SIG-M5 treated with dmso at 0.1 percent for 504 hours (cell line): Measurements from ENCODE around the gene TNFRSF4.
"Not testable (repeated sequence)": the region's sequence is repeated elsewhere in the genome, so short reads cannot be mapped to it uniquely, and the experiment has no call there.

ENCODE experiments used
- DNase-seq: peaks from one replicate; lab custom pipeline; 2025; ENCODE audit not compliant: unreplicated experiment; lab: John Stamatoyannopoulos, UW

The TNFRSF4 gene

DNA sequence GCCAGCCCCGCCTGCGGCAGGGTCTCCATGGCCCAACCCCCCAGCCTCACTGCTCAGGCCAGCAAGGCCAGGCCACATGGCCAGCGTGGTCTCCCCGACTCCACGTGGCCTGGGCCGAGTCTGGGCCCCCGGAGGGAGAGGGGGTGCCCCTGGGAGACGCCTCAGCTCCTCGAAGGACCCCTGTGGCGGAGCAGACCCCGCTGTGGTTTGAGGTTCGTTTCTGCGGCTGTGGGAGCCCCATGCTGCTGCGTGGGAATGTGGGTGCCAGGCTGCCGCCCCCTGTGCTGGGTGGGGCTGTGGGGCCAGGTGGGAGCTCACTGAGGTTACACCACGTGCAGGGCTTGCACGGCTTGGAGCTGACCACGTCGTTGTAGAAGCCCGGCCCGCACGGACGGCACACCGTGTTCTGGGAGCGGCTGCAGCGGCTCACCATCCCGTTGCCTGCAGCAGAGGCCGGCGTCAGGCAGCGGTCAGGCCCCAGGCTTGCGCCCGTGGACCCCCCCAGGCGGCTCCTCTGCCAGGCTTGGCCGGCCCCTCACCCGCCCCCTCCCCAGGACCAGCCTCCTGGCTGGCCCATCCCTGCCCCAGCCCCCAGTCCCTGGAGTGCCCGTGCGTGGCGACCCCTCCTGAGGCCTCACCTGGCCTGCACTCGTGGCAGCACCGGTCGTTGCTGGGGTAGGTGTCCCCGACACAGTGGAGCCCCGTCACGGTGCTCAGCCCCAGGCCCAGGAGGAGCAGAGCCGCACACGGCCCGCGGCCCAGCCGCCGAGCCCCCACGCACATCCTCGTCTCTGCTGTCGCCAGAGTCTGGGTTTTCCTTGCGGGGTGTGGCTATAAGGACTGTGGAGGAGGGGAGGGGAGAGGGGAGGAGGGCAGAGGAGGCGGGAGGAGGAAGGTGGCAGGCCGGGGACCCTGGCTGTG lies at the start of gene TNFRSF4:
Gene TNFRSF4, minus strand, starts transcription at position 809 of the 921 bp plus-strand sequence. Its CDS starts 26 bp downstream, at position 783.
- DNase-seq = no peak

DNA sequence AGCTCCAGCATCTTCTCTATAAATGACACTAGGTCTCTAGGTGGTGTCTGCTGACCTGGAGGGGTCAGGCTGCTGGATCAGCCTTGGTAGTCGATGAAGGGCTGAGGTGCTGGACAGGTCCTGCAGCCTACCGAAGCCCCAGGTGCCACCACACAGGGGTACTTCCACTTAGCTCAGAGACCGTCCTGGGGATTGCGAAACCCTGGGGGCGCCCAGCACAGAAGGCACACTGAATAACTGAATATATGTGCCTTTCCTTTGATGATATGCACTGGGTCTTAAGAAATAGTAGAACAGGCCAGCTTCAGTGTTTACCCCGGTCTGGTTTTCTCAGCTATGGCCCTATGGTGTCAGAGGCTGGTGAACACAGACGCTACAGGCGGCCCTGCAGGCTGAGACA lies 48.8 kb upstream of the TNFRSF4 start:
- no peak for DNase-seq

DNA sequence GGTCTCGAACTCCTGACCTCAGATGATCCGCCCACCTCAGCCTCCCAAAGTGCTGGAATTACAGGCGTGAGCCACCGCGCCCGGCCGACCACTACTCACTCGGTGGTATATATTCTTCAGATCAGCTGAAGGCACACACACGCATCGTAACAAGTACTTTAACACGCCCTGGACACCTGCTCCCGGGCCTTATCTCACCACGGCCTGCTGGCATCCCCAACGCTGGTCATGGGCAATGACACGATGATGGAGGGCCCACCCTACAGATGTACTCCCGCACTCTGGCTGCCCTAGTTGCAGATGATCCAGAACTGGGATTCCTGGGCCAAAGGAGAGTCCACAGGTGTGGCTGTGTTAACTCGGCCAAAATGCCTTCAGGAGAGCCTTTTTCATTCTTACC lies 48.1 kb upstream of the TNFRSF4 start:
- DNase-seq = no peak

DNA sequence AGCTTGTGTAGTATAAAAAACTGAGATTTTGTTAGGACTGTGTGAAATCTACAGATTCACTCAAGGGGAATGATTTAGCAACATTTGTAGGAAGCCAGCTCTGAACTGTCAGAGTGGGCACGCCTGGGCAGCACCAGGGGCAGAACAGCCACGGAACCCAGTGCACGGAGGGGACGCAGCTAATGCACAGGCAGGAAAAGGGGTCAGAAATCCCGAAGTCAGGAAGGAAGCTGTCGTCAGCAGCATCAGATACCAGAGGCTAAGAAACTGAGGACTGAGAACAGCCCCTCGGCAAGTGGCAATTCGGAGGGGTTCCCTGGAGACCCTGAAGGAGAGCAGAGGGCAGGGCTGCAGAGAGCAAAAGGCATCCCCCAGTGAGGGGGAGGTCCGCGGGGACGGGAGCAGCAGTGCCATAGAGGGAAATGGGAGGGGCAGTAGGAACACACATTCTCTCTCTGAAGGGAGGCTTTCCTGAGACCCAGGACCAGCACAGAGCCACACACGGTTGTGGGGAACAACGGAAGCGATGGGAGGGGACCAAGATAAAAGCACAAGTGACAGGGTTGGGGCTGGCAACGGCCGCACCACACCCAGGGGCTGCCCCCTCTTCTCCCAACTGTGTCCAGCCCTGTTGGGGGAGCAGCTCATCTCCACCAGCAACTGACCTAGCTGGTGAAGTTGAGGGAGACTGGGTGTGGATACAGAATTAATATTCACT lies 47.0 kb upstream of the TNFRSF4 start:
- DNase-seq = no peak

DNA sequence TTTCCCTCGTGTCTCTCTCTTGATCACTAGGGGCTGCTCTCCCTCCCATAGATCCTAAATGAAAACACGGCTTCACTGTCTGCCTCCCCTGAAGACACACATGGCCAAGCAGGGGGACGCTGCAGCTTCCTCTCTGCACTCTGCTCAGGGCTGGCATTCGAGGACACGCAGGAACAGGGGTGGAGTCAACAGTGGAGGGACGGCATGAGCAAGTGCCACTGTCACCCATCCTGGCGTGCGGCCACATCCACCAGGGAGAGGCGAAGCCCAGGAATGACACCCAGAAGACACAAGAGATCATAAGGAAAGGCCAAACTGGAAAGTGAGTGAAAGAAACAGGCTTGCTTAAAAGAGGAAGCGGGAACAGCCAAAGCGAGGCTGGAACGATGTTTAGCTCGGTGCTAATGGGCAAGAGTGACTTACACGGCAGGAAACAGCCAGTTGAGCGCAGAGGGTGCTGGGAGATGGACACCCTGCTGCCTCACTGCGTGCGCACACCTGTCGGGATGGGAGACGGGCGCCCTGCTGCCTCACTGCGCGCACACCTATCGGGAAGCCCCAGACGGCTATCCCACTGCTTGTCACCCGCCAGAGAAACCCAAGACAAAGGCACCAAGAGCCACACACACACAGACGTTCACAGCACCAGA lies 46.1 kb upstream of the TNFRSF4 start:
- peak; percentile 30 for DNase-seq

DNA sequence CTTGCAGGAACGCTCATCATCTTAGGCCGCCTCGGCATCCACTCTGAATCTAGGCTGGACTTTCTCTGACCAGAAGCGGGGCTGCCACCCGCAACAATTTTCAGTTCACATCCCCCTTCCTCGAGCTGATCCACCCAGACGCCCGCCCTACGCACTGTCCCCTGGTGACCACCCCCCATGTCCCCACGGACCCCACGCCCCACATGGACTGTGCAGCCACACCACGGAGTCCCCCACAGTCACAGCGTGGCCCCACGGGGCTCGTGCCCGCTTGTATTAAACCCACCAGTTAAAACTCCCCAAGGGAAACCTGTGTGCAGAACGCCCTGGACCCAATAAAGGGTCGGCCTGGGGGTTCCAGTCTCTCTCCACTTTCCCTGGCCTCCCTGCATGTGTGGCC lies 45.6 kb upstream of the TNFRSF4 start:
- no peak for DNase-seq

DNA sequence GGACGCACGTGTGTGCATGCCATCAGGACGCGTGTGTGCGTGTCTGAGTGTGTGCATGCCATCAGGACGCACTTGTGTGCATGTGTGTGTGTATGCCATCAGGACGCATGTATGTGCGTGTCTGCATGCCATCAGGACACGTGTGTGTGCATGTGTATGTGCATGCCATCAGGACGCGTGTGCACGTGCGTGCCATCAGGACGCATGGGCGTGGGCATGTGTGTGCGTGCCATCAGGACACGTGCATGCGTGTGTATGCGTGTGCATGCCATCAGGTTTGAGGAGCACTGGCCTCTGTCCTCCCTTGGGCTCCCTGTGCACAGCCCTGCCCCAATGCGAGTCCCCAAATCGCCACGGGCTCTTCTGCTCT lies 45.2 kb upstream of the TNFRSF4 start:
- no peak for DNase-seq

DNA sequence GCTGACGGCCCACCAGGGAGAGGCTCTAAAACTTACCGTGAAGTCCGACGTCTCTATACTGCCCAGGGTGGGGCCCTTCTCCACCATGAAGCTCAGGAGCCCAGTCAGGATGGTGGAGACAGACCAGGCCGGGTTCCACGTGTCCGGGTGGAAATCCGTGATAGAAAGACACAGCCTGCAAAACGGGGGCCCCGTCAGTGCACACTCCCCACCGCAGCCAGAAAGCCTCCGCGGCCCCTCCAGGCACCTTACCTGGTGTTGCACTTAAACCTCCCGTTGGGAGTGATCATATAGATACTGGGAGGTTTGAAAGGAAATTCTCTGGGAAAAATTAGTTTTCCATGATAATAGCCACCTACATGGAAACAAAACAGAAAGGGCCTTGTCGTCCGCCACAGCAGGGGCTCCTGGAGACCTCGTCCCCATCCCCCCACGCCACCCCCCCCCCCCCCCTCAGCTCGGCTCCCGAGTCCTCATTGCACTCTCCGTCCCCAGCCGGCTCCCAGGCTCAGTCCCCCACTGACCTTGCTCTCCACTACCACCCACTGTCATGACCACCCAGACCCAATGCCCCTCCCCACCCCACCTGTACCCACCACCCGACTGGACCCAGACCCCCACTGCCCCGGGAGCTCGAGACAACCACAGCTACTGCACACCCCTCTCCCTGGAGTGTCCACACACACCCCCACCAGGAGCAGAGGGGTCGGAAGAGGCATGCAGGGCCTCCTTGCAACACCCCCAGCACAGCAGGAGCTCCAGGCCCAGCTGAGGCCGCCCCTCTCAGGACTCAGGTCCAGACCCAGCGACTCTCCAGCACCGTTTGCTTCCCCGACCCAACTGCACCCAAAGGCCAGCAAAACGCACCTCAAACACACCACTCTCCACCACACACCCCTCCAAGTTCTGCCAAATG lies 43.3 kb upstream of the TNFRSF4 start:
- no peak for DNase-seq

DNA sequence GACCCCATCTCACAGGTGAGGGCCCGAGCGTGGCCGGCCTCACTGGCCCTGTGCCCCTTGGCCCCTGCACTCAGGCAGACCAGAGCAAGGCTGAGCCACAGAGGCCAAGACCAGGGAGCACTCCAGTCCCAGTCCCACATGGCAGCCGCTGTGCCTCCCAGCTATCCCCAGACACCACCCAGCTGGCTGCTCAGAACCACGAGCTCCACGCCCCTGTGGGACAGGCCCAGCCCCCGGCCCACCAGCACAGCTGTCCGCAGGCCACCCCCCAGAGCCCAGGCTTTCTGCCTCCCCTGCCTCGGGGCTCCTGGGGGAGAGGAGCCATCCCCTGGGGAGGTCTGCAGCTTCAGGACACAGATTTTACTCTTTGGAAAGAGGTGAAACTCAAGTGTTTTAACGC lies 41.7 kb upstream of the TNFRSF4 start:
- DNase-seq = no peak

DNA sequence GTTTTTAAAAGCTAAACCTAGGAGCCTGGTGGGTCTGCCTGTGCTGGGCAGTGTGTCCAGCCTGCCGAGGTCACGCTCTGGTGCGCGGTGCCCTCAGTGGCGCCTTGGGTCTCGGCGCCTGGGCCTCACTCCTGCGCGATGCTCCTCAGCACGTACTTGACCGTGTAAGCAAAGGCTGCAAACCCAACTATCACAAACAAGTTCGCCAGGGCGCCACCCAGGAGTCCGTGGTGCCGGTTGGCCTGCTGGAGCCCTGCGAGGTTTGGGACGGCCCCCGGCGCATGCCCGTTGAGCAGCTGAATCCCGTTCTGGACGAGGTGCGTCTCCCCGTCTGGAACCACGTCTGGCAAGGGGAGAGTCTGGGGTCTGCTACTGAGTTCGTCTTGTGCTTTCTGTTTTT lies 41.1 kb upstream of the TNFRSF4 start:
- no peak for DNase-seq

DNA sequence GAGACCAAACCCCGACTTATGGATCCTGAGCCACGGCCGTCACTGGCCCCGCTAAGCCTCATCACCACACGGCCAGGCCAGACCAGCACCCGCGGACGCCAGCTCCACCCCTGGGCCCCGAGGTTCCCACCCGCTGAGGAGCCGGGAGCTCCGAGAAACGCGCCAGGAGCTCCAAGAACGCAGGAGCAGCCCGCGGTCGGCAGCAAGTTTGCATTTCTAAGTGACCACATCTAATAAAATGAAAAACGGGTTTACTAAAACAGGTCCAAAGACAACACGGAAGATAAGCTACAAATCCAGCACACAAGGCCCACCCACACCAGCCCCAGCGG lies 40.7 kb upstream of the TNFRSF4 start:
- DNase-seq = no peak

DNA sequence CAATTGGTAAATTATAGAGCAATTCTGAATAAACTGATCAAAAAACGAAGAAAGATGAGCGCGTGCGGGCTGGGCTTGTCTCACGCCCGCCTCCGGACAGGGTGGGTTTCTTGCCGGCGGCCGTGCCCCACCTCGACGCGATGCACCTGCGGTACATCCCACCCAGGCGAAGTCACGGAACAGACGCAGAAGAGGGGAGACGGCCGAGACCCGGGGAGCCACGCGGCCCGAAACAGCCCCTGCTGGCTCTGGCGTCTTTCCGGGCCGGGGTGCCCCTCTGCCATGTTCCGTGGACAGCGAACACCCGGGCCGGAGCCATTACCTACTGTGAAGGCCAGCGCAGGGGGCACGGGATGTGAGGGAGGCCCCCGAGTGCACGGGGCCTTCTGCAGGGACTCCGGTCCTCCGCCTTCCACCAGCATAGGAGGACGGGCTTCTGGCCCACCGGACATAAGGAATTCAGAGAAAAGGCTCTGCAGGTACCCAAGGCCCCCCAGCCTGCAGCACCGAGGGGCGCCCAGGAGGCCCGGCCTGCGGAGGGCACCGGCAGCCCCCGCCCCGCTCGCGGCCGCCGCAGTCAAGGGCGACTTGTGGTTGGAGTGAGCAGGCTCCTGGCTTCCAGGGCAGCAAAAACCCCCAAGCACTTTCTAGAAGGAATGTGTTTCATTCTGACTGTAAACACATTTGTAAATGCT lies 40.2 kb upstream of the TNFRSF4 start:
- DNase-seq = no peak

DNA sequence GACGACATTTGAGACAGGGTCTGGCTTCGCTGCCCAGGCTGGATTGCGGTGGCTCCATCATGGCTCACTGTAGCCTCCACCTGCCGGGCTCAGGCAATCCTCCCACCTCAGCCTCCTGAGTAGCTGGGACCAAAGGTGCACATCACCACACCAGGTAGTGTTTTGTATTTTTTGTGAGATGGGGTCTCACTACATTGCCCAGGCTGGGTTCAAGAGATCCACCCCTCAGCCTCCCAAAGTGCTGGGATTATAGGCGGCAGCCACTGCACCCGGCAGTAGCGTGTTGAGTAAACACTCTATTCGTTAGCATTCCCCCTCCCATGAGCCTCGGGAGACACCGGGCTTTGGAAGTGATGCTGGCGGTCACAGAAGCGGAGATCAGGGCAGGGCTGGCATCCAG lies 39.4 kb upstream of the TNFRSF4 start:
- DNase-seq = no peak

DNA sequence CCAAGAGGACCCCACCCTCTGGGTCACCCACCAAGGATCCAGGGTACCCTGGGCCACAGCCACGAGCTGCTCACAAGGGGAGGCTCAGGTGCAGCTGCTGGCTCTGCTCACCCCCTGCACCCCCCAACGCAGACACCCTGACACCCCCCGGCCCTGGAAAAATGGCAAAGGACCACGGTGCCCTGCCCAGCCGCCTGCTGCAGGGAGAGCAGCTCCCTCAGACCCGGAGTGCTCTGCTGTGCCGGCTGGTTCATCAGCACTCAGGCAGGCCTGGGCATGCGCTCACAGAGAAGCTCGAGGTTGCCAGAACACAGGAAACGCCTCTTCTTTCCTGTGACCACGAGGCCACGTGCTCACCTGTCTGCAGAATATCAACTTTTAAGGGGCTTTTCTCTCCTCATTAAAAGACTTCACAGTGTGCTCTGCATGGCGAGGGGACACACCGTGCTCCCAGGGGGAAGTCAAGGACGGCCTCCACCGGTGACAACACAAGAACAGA lies 36.9 kb upstream of the TNFRSF4 start:
- DNase-seq = no peak

DNA sequence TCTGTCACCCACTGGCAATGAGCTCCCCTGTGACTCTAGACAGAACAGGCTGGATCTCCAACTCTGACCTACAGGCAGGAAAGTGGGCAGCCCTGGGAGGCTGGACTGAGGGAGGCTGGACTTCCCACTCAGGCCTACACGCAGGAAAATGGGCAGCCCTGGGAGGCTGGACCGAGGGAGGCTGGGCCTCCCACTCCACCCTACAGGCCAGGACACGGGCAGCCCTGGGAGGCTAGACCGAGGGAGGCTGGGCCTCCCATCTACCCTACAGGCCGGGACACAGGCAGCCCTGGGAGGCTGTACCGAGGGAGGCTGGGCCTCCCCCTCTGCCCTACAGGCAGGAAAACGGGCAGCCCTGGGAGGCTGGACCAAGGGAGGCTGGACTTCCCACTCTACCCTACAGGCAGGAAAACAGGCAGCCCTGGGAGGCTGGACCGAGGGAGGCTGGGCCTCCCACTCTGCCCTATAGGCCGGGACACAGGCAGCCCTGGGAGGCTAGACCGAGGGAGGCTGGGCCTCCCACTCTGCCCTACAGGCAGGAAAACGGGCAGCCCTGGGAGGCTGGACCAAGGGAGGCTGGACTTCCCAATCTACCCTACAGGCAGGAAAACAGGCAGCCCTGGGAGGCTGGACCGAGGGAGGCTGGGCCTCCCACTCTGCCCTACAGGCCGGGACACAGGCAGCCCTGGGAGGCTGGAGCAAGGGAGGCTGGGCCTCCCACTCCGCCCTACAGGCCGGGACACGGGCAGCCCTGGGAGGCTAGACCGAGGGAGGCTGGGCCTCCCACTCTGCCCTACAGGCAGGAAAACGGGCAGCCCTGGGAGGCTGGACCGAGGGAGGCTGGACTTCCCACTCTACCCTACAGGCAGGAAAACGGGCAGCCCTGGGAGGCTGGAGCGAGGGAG lies 34.3 kb upstream of the TNFRSF4 start:
- DNase-seq = not testable (repeated sequence)

DNA sequence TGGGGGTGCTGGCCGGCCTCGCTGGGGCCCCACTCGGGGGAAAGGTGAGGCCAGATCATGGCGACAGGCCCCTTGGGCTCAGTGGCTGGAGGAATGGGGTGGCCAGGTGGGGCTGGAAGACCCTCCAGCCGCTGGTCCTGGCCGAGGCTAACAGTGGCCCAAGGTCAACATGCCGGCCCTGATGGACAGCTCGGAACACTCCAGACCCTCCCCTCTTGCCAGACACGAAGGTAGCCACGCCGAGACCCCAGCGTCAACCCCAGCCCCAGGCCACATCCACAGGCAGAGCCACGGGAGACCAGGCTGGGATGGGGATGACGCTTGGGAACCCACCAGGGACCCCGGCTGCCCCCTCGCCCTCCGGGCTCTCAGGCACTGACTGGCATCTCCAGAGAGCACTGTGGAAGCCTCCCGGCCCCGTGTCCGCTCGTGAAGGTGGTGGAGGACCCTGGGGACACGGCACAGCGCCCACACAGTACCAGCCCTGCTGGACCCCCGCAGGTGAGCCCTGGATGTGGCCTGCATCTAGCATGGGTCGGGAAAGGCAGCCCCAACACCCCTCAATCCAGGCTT lies 33.5 kb upstream of the TNFRSF4 start:
- no peak for DNase-seq

DNA sequence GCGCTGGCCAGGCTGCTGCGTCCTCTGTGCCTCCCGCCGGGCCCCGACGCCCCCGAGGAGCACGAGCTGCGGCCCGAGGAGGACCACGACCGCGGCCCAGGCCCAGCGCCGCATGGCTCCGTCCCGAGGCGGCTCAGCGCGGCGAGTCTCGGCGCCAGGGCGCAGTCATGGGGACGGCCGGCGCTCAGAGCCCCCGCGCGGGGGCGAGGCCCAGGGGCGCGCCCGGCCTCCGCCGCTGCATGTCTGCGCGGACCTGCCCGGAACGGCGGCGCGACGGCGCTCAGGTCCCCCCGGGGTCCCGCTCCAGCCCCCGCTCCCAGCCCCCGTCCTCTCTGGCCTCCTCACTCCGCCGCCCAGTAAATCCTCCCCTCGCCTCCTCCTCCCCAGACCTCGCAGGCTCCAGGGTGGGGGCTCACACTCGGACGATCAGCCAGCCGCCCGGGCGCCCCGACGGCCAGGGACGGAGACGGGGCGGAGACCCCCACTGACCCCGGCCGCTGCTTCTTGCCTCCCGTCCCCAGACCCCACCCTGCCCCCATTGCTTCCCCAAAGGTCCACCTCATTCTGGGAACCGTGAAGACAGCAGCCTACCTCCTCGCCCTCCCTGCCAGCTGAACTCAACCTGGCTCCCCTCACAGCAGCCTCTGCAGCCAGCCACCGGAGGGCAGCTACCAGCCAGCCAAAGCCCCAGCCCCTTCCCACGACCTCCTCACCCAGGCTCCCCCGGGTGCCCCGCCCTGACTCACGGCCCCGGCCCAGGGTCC lies 32.8 kb upstream of the TNFRSF4 start, which contains the start of gene C1QTNF12:
Gene C1QTNF12, minus strand, starts transcription at position 146 of the 764 bp plus-strand sequence. Its CDS starts 32 bp downstream, at position 114.
- no peak for DNase-seq
